Right ventricle myocardium superior (tissue), 1 donor: Measurements from ENCODE around the gene PSMA3. TPM values are rescaled to one million over a fixed set of nuclear protein-coding genes. Genes with fewer than 3 reads are reported as not detected.
A peak's percentile ranks its signal among the peaks of the same experiment; 100 is the strongest.

ENCODE experiments used
- ATAC-seq: fragments of 200-7000 bp; cut with Tn5 transposase; one replicate; pipeline ENCODE4 v1.9.1; 2020; ENCODE audit warnings: mild to moderate bottlenecking; ENCODE audit not compliant: poor library complexity
- DNase-seq: peaks from one replicate; pipeline ENCODE4 v3.0.0-alpha.2; 2020
- intact Hi-C: fragments of 100-400 bp; cut with DNase I; formaldehyde crosslinking; loops from one replicate; pipeline ENCODE4 v1.11.2; 2022
- total RNA-seq: library from RNA; stranded (reverse); fragmentation: NEBNext Ultra II Directional; extraction: Animal tissue kit (Norgen Biotek cat#: 25700); gene quantifications from one replicate; pipeline ENCODE4 v1.2.1, GENCODE V29; 2021
- donor health status: DM: no; HTN: yes; CAD: no; lungs with severe emphysema.

Gene PSMA3
- total RNA-seq, 1 donor from 2014 or later = 162 TPM

- no peak for DNase-seq
- intact Hi-C loops = no loop called here
- no peak for ATAC-seq
Observed at GRCh38 chr14:58296726-58297125, 52.1 kb downstream of the PSMA3 start.

GRCh38 chr14:58297412-58297761 lies 52.7 kb downstream of the PSMA3 start:
- intact Hi-C loops = no loop called here
- DNase-seq (no peak), ATAC-seq (no peak)

DNA sequence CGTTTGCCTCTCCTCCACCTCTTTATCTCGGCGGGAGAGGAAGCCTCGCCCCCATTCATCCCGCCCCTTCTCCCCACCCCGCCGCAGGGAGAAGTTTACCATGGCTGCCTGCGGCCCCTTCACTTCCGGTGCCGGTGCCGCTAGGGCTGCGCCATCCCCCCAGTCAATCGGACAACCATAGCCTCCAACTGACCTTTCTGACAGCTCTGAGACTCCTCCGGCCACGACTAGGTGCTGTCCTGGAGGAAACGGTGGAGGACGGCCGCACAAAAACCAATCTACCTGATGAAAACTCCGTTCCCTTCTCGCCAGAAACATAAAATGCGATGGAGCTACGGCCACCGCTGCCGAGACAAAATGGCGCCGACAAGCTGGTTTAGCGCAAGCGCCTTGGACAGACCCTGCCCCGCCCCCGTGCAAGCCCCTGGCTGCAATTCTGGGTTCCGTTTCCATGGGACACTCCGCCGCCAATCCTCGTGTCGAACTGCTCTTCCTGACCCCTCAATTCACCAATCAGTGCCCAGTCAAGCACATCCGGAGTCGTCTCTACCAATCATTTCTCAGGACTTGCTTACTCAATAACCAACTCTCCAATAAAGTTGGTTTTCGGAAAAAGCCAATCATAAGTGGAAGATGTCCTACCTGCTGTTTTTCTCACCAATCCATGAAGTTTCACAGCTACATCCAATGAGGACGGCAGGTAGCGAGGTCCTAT lies 53.3 kb downstream of the PSMA3 start:
- ATAC-seq = peak; percentile 95
- DNase-seq = peak; percentile 98
- intact Hi-C loops = no loop called here

- intact Hi-C loops = no loop called here
- DNase-seq (peak; percentile 89), ATAC-seq (peak; percentile 47)
Observed at GRCh38 chr14:58298477-58299400, 54.1 kb downstream of the PSMA3 start, which contains the start of gene ARID4A. TSS of gene ARID4A (plus strand) at chr14:58298555. CDS start at chr14:58299855, 1,300 bp downstream.

GRCh38 chr14:58299401-58300330 lies 55.0 kb downstream of the PSMA3 start:
- no peak for ATAC-seq
- DNase-seq = no peak
- intact Hi-C loops = no loop called here

GRCh38 chr14:58301416-58301815 lies 56.8 kb downstream of the PSMA3 start:
- ATAC-seq (no peak), DNase-seq (no peak)
- intact Hi-C loops = no loop called here

- ATAC-seq (no peak), DNase-seq (no peak)
- intact Hi-C loops = no loop called here
Observed at GRCh38 chr14:58305730-58306129, 61.1 kb downstream of the PSMA3 start.

DNA sequence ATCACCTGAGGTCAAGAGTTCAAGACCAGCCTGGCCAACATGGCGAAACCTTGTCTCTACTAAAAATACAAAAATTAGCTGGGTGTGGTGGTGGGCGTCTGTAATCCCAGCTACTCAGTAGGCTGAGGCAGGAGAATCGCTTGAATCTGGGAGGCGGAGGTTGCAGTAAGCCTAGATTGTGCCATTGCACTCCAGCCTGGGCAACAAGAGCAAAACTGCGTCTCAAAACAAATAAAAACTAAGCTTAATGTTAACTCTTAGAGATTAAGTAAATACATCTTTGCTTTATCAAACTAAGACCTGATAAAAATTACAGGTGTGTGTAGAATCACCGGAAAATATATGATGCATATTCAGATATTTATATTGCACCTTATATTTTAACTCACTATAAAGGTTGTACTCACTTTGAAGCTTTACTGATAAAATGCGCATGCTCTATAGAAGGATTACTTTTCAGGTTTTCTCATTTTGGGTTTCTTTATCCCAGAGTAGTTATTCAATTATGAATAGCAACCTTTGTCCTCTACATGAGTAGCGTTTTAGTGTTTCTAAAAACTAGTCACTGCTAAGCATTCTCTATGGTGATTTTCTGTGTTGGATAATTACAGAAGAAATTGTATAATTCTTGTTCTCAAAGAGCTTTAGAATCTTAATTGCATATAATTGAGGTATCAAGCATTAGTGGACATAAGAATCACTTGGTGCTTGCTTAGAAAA lies 63.1 kb downstream of the PSMA3 start:
- intact Hi-C loops = no loop called here
- ATAC-seq (no peak), DNase-seq (no peak)

- DNase-seq (no peak), ATAC-seq (no peak)
- intact Hi-C loops = no loop called here
Observed at GRCh38 chr14:58309086-58309485, 64.4 kb downstream of the PSMA3 start.

- intact Hi-C loops = no loop called here
- ATAC-seq = no peak
- no peak for DNase-seq
Observed at GRCh38 chr14:58313699-58314098, 69.1 kb downstream of the PSMA3 start.

DNA sequence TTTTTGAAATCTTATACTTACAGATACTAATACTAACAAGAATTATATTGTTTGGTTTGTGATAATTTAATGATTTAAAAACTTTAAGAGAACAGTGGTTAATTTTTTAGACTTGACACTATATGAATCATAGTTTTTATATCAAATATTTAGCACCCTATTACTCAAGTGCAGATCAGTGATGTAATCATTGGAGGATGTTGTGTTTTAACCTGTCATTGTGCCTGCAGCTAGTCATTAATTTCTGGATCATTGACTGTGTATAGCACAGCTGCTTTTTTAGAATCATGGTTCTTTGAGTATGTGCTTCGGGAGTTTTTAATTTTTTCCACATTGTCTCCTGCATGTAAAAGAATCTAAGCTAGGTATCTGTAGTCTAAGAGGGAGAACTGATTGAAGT lies 71.0 kb downstream of the PSMA3 start:
- ATAC-seq (no peak), DNase-seq (no peak)
- intact Hi-C loops = no loop called here

Other genes starting within 250 kb of the PSMA3 start
- 6.2 TPM for gene ARMH4, start 92.6 kb upstream of the PSMA3 start, total RNA-seq
- gene ACTR10, start 44.7 kb upstream of the PSMA3 start, total RNA-seq = 68.5 TPM
- 15.4 TPM for gene ARID4A, start 53.7 kb downstream of the PSMA3 start, total RNA-seq
- gene TOMM20L, start 151.1 kb downstream of the PSMA3 start, total RNA-seq = not detected
- gene TIMM9, start 182.7 kb downstream of the PSMA3 start, total RNA-seq = 27.6 TPM
- gene KIAA0586, start 182.9 kb downstream of the PSMA3 start, total RNA-seq = 9.8 TPM